AG08396 (cell line): Measurements from ENCODE around the gene CAMTA1.

ENCODE experiments used
- DNase-seq: peaks from one replicate; pipeline ENCODE4 v3.0.0; 2012; ENCODE audit warnings: low spot score, mixed read lengths

Gene CAMTA1

DNA sequence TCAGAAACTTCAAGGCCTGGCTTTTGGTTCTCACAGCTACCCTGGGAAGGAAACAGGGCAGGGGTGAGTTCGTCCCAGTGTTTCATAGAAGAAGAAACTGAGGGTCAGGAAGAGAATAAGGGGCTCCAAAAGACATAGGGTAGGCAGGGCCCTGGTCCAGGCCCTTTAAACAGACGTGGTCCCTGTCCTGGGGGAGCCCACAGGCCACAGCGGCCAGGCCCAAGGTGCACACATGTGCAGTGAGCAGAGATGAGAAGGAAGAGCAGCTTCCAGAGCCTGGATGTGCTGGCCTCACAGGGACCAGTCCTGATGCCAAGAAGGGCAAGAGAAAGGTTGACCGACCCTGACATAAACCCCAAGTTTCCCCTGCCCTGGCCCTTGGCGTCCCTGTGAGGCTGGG, 690.4 kb downstream of the CAMTA1 start:
- DNase-seq: no peak

DNA sequence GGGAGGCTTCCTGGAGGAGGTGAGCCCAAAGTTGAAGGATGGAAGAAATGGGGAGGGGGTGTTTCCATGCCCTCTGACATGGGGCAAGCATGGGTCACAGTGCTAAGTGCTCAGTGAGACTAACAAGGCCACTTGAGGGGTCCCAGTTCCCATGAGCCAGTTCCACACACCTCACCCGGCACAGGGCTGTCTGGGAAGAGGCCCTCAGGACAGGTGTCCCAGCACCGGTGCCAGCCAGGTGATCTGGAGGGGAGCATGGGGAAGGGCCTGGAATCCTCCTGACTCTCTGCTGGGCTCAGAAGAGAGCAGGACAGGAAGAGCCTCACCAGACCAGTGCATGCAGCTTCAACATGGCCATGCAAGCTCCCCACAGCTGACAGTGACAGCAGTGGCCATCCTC, 691.1 kb downstream of the CAMTA1 start:
- no peak for DNase-seq

DNA sequence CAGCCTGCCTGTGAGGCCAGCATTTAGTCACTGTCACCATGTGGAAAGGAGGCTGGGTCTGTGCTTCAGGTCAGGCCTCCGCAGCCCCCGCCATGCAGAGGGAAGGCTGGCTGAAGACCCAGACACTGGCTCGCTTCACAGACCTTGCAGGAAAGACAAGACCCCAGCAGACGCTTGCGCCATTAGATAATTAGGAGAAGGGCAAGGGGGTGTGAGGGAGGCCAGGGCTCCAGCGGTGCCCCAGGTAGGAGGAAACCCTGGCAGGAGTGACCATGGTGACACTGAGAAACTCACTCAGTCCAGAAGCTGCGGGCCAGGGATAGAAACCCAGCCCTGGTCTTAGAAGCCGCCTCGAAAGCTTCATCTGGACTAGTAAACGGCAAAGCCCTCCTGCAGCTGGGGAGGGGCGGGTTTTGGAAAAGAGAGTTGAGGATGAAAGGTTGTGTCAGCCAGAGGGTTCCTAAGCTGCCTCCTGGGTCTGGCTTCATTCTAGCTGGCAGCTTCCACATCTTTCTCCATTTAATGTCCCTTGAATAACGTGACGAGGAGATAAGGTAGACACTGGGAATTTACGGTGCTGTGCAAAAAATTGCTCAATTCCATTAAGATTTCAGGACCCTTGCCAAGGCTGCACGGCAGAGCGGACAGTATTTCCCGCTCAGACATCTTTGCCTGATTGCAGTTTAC, 691.8 kb downstream of the CAMTA1 start:
- no peak for DNase-seq

DNA sequence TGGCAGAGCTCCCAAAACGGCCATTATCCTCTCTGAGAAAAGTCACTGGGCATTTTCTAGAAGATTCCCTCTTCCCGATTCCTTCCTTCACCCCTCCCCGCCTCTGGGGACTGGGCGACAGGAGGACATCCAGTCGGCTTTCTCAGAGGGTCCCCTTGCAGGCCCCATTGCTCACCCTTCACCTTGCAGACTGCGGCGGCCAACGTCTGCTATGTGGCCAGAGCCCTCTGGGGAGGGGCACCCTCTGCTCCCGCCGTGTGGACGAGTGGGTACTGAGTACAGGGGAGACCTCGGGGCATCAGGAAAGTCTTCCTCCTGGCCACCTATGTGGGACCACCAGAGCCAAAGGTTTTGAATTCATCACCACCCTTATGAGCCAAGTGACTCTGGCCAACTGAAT, 692.3 kb downstream of the CAMTA1 start:
- no peak for DNase-seq

DNA sequence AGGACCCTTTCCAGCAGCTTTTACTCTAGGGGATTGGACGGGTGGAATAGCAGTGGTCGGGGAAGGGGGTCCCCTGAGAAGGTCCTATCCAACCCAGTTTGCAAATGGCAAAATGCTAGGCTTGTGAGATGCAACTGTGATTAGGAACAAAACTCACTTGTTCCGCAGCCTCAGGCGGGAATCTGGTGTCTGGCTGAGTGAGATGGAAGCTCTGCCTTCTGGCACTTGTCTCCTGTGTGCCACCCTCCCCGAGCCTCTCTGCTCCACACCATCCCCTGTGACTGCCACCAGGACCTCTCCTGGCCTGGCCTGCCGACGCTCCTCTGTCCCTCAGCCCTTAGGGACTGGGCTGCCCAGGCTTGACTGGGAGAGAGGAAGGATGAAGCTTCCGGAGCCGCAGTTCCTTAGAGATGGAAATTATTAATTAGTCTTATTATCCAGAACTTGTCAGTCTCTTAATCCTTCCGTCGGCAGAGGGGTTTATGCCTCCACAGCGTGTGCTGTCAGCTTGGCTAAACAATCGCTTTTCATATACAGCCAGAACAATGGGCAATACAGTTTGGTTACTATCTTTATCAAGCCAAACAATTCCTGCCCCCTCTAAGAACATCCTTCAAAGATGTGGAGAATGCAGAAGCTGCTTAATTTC, 693.0 kb downstream of the CAMTA1 start:
- no peak for DNase-seq

DNA sequence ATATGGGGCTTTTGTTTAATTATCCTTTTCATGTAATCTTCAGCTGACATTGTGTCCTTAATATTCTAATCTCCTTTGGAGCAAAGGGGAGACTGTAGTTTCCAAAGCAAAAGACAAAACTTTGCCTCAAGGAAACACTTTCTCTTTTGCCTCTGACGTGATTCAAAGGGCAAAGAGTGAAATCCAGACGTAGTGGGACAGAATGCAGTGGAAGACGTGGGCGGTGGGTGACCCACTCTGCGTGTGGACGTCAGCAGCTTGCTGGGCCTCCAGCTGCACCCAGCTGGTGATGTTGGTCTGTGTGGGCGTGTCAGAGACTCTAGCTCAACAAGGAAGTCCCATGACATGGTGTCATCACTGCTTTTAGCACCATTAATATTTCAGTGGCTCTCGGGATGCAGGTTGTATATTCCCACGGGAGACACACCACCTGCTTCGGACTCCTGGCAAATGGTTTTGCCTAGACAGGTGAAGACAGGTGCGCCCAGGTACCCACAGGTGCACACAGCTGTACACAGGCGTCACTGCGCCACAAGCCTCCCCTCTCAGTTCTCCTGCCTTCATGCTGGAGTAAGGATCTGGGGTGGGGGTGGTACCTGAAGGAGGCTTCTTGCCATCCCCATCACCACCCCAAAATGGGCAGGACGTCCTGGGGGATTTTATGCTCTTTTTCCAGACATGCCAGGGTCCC, 693.7 kb downstream of the CAMTA1 start:
- peak; percentile 90 for DNase-seq

DNA sequence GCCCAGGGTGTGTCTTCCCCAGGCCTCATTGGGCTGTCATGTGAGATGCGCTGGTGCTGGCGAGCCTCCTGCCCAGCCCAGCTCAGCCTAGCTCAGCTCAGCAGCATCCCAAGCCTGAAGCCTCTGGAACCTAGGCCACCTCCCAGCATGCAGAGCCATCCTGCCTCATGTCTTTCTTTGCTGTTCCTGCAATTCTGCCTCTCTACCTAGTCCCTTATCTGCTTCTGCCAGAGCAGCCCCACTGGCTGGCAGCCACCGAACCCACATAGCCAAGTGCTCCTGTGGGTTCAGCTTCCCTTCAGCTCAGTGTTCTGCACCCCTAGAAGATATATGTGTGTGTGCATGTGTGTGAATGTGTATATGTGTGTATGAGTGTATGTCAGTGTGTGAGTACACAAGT, 694.3 kb downstream of the CAMTA1 start:
- DNase-seq: no peak

DNA sequence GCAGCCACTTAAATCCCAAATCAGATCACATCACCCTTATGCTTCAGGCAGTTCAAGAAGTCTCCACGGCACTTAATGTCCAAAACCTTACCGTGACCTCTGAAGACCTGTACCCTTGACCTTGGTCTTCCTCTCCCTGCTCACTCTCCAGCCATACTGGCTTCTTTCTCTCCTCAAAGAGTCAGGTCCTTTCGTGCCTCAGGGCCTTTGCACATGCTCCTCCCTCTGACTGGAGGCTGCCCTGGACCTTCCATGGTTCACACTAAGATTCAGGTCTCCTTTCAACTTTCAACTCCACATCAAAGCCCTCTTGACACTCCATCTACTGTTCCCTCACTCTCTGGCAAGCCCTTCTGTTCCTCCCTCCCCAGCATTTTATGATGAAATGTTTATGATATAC, 695.9 kb downstream of the CAMTA1 start:
- no peak for DNase-seq

DNA sequence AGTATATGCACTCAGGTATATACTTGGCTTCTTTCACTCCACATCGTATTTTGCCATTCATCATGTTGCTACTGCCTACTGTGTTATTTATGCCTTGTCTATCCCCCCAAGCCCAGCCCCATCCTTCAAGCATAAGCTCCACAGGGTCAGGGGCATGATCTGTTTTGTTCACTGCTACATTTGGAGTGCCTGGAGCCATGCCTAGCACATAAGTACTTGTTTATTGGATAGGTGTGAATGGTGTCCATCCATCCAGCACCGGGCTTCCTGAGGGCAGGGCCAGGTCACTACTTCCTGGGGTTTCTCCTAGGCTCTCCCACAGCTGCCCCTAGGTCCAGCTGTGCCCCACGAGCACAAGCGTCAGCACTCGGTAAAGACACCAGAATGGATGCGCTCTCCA, 696.8 kb downstream of the CAMTA1 start:
- no peak for DNase-seq

DNA sequence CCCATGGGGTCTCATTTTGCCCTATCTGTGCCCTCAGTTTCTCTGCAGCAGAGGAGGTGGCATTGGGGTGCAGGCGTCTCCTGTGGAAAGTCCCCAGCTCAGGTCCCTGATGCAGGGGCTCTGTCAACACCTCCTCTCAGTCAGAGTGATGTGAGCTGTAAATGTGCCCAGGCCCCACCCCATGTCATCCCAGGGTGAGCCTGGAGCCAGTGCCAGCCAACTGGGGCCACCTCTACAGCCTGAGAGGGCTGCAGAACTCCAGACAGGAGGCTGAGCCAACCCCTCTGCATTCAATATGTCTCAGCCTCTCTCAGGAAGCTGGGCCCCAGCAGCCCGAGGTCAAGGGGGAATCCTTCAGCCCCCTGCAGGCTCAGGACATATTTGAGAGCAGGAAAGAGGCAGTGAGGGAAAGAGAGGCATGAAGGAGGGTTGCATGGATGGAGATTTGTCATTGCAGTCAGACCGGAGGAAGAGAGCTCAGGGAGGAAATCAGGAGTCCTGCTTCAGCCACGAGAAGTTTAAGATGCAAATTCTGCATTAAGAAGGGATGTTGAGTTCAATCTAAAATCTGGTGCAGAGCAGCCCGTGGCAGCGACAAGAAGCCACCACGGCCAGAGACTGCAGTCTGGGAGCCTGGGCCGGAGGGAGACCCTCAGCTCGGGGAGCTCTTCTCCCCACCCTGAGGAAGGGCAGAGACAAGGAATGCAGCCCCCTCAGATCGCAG, 697.7 kb downstream of the CAMTA1 start:
- no peak for DNase-seq

DNA sequence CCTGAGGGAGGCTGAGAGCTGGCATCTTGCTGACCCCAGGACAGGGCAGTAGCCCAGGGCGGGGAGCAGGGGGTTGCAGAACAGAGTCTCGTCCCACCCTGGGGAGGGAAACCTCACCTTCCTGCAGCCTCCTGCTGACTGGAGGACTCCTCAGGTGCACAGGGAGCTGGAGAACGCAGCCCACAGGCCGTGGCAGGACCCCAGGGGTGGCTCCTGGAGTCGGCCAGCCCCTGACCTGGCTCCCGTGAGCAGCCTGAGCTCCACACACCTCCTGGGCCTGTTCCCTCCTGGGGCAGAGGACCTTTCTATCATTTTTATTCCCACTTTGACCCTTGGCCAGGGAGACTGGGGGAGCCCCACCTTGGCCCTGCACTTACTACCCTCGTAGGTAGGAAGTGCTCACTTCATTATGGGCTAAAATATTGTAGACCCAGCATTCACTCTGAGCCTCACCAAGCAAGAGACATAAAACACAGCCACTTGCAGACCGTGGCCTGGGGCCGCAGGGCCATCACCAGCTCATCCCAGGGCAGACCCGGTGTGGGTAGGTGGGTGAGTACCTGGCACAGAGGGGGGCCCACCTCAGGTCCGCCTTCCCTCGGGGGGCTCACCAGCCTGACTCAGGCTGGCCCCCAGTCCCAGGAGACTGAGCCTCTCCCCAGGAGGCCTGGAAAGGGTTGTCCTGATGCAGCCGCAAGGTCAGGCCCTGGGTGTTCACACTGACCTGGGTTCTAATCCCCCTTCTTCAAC, 698.6 kb downstream of the CAMTA1 start:
- no peak for DNase-seq

DNA sequence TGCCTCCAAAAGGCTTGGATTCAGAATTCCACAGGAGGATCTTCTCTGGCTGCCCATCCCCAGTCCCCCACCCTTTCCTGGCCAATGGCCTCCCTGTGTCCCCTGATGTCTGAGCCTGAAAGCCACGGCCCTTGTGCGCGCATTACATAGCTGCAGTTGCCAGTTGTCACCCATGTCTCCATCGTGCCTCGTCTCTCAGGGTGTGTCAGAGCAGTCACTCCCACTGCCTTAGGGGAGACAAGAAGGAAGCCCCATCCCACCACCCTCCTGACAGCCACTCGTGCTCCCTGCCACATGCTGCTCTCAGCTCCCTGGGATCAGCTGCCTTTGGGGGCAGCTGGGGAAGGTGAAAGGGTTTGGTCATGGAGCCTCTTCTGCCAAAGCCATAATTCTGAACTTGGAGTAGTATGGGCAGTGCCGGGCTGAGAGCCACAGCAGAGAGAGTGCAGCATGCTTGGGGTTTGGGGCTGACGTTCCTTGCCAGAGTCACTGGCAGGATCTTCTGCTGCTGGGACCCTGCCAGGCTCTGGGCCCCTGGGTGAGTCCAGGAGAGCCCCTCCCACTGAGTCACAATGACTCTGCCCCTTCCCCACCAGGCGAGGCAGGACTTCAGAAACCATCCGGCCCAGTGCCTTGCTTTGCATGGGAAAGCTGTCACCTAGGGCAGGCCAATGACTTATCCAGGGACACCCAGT, 700.0 kb downstream of the CAMTA1 start:
- DNase-seq: no peak

DNA sequence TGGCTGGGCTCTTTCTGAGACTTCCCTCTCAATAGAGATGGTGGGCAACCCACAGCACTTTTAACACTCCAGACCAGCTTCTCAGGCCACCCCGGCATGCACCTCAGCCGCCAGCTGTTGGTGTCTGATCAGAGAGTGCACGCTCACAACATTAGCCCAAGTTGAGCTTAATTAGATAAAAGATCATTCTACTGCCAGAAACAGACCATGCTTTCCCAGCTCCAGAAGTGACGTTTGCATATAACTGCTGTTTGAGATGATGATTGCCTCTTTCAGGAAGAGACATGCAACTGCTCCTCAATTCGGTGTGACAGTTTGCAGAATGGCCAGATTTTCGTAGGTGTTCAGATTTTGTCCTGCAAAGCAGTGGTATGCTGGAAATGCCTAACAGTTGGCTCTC, 700.6 kb downstream of the CAMTA1 start:
- DNase-seq: no peak

DNA sequence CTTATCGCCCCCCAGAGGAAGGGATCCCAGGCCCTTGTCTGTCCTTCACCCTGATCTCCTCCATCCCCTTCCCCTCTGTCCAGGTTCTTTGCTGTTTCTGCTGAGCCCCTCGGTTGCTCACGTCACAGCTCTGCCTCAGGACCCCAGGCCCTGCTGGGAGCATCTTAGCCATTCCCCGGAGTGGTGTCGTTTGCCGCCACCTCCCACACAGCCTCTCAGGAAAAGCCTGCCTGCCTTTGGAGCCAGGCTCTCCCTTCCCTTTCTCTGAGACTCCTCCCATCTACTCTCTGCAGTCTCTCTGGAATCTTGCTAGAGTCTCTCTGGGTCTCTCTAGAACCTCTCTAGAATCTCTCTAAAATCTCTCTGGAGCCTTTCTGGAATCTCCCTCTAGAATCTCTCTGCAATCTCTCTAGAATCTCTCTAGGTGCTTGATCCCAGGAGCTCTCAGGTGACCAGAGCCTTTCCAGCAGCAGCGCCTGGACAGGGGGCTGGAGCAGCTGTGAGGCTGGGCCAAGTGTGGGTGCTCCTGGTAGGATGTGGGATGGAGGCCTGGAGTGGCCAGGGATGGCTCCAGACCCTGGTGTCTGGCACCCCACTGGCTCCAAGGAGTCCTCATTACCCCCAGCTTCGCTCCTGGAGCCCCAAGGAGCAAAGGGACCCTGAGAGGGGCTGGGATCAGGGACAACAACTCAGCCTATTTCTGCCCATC, 702.7 kb downstream of the CAMTA1 start:
- DNase-seq: no peak

DNA sequence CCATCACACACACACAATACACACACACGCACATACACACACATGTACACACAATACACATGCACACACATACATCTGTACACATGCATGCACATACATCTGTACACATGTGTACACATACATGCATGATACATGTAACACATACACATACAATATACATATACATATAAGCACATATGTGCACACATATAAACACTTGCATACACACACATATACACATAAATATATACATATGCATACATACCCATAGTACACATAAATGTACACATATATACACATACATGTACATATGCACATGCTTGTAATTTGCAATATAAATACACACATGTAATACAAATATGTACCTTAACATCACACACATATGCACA, 703.2 kb downstream of the CAMTA1 start:
- no peak for DNase-seq

DNA sequence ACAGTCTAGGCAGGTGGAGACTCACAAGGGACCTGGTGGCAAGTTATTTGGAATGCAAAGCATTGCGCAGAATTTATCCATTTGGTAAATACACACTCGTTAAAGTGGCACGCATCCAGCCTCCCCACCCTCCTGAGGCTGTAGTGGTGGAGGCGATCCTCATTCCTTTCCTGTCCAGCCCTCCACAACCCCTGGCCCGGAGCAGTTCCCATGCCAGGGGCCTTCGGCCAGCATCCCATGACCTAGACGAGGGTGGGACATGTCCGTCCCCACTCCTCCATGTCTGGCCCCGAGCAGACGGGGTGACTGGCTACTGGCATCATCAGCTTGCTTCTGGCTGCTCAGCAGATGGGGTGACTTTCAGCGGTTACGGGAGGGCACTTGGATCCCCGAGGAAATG, 704.3 kb downstream of the CAMTA1 start:
- no peak for DNase-seq

DNA sequence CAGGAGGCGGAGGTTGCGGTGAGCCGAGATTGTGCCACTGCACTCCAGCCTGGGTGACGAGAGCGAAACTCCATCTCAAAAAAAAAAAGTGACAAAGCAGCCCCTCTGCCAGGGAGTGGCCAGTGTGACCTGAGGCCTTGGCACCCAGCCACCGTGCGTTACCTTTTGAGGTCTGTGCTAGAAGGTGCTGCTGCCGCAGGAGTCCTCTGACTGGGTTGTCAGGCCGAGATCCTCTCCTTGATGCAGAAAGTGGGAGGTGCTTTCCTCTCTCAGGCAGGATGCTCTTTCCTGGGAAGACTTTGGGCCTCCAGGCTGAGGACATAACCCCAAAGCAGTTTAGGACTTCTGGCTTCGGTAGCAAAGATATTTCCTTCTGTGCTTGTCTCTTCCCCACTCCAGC, 705.3 kb downstream of the CAMTA1 start:
- DNase-seq: no peak

DNA sequence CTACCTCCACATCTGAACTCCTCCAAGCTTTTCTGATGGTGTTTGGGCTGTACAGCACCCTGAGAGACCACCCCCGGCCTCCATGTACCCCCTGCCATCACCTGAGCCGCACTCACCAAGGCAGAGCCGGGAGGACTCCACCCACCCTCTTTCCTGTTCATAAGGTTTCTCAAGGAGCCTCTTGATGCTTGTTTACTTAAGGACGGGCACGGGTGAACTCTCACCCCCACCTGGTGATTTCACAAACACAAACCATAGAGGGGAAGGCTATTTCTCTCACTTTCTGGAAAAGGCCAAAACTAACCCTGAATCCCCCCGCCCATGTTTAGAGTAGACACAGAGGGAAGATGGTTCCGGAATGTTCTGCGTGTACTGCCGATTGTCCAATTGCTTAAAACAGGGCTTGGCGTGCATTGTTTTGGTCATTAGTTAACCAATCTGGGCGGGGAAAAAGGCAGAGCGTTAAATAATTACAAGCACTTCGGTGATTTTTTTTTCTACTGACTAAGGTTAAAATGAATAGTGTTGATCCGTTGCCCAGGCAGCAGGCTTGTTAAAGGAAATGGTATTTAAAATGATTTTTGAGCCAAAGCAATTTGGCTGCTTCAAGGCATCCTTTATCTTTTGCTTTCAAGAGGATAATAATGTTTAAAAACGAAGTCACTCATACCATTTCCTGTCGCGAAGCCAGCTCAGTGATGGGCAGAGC, 706.0 kb downstream of the CAMTA1 start:
- DNase-seq: peak; percentile 69

DNA sequence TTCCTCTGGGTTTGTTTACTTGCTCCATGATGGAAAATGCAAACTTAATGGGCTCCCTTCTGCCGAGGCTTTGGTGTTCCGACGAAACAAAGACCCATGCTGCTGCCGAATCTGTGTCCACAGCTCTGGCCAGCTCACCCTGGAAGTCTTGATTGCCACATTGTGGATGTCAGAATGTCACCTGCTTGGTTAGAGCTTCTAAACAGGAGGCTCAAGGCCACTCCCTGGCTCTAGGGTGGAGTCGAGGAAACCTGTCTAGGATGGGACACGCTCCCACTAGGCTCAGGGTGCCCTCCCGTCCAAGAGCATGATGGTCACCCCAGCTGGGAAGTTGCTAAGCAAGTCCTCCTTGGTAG, 706.5 kb downstream of the CAMTA1 start:
- DNase-seq: peak; percentile 30

DNA sequence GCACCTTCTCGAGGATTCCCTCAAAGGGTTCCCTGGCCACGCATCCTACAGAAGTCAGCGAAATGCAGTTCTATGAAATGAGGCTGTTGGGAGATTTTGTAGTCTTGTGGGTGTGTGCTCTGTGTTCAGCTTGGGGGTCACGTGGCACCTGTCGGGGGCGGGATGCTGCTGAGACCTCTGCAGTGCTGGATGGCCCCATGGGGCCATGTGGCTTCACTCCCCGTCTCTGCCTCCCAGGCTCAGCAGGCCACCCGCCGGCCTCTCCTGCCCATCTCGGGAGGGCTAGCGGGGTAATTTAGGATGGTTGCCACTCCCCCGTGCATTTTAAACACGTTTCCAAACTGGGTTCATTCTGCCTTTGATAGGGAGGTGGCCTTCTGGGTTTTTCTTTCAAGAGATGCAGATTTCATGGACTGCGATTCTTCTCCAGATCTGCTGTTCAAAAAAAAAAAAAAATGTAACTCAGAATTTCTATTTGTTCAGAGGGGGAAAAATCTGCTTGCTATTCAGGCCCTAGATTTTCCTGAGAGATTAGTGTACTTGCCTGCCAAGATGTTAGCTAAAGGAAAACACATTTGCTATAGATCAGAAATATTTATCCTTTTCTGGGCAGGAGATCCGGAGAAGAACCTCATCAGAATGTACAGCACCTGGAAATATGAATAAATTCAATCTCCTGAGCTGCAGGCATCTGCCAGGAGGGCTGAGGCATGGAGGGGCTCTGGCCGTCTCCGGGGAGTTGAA, 708.6 kb downstream of the CAMTA1 start:
- no peak for DNase-seq
